Mucosa of gallbladder (tissue), 1 donor: ENCODE results near the gene SRRD. TPM values are rescaled to one million over a fixed set of nuclear protein-coding genes. Genes with fewer than 3 reads are reported as not detected.

Source experiments
- DNase-seq: peaks from one replicate; pipeline ENCODE4 v3.0.0-alpha.2; 2020; ENCODE audit warnings: low spot score
- total RNA-seq: library from RNA; stranded (reverse); gene quantifications from one replicate; pipeline ENCODE4 v1.2.1, GENCODE V29; 2021
- donor health status: DM: no; HTN: no; CAD: no.

SRRD gene
- total RNA-seq, 1 donor from 2014 or later = 18.4 TPM

DNA sequence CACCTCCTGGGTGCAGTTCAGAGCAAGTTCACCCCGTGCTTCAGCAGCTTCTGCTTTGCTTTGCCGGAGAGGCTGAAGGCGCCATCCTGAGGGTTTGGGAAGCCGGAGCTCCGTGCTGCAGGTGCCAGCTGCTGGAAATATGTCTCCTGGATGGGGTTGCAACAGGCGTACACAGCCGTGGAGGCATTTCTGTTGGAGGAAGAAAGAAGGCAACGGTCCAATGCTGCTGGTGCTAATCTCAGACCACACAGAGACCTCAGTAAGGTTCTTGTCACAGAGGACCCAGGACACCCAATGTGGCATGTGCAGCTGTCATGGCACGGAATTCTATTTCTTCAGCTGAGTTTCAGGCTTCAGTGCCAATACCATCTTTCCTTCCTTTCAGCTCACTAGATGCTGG is 30.5 kb upstream of the SRRD start:
- no peak for DNase-seq

DNA sequence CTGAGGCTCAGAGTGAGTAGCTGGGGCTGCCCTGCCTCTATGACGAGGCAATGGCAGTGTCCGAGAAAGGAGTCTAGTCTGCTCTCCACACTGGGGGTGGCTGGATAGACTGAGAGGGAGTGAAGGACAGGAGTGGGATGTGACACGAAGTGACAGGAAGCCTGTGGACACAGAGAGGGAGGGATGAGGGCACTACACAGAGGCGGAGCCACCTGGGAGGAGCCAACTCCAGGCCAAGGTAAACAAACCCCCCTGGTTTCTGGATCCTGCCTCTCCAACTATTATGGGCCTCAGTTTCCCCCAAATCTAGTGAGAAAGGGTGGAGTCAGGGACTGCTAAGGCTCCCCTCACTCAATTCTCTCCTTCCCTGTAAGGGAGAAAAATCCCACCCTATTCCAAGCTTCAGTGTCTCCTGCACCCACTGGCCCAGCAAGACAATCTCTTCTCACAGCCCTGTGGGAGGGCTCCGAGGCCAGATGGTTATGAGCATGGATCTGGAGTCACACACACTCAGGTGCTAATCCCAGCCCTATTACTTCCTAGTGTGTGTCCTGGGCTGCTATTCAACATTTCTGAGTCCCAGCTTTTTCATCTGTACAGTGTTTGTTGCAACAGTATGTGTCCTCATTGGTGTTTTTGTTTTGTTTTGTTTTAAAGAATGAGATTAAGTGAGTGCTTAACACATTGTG is 29.7 kb upstream of the SRRD start:
- DNase-seq = no peak

DNA sequence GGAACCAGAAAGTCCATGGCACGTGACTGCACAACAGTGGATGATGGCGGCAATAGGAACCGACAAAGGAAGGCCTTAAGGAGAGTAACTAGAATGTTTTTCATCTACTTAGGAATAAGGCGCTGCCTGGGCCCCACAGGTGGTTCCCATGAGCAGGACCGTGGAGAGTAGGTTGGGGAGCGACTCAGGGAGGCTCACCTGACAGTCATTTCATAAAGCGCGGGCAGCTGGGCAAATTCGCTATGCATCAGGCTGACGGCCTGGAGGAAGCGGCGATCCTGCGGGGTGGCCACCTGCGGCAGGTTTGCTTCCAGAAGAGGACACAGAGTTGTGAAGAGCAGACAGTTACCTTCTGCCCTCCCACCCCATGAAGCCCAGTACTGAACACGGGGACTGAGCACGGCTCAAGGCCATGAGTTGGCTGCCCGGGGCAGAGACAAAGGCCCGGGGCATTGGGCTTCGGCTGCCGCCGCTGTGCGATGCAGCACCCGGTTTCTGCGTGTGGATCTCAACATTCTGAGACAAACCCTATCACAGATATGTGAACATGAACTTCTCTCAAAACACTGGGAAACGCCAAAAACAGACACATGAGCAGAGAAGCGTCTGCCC is 25.9 kb upstream of the SRRD start:
- DNase-seq = no peak

DNA sequence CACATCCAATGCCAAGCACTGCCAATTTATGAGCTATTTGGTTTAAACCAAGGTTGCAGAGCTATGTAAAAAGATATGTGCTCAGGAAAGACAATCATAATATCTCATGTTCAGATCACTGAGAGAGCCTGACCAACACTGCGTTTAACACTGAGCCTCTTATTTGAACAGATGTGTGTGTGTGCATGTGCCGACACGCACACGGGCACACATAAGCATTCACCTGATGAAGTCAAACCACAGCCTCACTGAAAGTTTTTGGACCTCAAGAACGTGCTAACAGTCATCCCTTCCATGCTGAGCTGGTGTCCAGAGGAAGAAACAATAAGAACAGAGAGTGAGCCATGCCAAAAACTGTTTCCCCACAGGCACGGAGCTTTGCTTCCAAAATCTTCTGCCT is 23.5 kb upstream of the SRRD start:
- DNase-seq = no peak

DNA sequence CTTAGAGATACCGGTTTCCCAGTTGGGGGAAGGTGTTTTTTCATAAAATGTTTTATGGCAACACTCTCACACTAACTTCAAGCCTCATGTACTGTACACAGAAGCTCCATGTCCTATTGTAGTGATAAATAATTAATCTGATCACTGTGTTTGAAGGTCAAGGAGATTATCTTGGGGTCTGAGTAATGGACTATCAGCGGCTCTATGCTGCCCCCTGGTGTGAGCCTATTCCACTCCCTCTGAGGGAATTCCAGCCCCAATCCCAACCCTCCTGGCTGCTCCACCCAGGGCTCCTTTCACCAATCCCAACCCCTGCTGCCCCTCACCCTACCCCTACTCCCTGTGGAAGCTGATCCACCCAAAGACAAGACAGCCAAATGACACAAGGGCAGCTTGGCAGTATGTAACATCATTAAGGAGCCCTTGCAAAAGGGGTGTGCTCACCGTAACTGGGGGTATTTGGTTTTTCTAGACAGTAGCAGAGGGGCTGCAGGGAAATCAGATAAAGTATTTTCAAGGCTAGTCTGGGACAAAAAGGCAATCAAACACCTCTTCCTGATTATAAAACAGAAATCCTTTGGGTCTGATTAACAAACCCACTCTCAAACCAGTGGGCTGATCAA is 22.4 kb upstream of the SRRD start:
- peak; percentile 40 for DNase-seq

DNA sequence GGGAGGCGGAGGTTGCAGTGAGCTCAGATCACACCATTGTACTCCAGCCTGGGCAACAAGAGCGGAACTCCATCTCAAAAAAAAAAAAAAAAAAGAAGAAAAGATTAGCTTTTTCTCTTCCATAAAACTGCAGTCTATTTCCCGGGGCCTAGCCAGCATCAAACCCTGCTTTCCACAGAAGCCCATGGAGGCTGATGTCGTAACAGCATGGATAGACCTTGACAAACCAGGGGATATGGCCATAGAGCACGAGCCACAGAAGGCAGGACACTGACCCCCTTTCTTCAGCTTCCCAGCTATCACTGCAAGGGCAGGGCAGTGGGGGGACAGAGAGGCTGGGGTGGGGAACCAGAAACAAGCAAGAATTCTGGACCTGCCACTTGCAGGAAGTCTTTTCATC is 21.6 kb upstream of the SRRD start:
- no peak for DNase-seq

DNA sequence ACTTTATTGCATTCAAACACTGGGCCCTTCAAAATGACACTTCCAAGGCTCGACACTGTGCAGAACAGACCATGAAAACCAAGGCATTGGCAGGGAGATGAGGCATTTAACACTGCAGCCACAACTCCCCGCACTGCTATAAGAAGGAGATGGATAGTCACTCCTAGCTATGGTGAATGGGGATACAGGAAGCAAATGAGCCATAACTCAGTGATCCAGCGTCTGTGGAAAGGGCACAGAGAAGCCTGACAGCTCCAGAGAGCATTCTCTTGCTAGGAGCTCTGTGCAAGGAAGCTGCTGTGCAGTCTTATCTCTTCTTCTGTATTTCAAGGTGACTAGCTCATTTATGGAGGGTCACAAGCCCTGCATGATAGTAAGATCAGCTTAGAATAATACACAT is 21.0 kb upstream of the SRRD start:
- no peak for DNase-seq

DNA sequence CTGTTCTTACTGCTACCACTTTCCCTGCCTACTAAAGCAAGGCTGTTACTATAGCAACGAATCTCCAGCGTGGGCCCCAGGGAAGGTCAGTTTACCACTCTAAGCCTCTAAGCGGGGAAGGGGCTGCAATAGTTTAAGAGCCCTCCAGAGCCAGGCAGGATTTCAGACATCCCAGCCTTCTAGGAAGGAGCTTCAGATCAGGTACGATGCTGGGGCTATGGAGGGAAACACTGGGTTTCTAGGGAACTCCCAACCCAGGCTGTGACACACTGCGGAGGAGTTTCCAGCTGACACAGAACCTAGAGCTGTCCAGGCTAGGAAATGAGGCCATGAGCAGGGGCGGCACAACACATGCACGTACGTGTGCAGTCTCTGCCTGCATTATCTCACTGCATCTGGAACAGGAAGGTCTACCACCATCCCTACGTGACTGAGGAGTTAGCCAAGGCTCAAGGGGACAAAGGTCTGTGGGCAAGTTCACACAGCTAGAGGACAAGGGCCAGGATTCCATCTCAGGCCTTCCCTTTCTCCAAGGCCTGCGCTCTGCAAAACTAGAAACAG is 20.5 kb upstream of the SRRD start:
- DNase-seq = no peak

DNA sequence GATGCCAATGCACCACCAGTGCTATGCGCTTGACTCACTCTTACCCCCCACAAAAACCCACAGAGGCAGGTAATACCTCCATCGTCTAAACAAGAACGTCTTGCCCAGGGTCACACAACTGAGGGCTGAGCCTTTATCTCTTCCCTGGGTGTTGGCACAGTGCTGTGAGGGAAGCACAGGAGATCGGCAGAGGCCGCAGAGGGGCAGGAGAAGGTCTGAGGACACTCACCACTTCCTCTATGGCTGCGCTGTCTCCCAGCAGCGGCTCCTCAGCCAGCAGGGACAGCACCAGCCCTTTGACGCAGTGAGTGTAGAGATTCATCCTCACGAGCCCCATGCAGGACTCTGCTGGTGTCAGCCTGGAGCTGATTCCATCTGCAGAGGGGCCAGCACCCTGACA is 20.0 kb upstream of the SRRD start:
- DNase-seq = no peak

DNA sequence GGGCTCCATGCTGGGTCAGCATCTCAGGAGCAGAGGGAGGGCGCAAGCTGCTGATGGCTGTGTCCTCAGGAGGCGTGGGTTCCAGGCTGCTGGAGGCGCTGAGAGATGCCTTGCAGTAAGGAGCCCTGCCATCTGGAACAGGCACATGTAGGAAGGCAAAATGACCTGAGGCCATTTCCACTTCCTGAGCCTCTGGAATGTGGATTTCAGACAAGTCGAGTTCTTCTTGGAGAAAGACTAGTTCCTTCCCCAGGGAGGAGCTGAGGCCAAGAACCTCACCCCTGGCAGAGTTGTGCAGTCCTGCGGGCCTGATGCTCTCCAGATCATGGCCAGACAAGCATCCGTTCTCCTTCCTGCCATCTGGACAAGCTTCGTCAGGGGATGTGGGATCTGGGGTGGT is 19.4 kb upstream of the SRRD start:
- DNase-seq = no peak

DNA sequence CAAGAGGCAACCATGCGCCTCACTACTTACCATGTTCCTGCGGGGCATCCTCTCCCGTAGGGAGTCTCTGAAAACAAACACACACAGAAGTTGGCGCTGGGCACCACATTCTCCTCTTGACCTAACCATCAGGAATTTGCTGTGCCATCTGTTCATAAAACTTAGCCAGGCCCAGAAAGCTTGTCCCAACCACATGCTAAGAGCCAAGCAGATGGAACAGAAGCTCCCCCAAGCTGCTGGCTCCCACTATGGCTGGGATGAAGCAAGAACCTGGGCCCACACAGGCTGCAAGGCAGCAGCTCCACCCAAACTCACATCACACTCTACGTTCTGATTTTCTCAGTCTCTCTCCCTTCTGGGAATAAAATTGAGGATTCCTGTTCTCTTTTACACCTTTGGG is 17.5 kb upstream of the SRRD start:
- no peak for DNase-seq

DNA sequence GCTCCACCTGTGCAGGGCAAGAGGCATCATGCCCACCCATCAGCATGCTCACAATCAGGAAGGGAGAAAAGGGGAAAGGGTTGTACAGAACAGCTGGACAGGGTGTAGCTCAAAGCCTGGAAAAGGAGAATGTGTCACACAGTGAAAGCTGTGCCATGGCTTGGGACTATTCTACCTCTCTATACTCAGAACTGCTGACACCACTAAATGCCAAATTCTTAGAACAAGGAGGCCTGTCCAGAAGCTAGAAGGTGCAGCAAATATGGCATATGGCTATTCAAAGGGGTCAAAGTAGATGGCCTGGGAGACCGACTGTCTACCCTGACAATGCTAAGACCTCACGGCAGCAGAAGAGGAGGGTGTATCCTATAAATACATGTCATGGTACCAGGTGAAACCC is 12.9 kb upstream of the SRRD start:
- no peak for DNase-seq

DNA sequence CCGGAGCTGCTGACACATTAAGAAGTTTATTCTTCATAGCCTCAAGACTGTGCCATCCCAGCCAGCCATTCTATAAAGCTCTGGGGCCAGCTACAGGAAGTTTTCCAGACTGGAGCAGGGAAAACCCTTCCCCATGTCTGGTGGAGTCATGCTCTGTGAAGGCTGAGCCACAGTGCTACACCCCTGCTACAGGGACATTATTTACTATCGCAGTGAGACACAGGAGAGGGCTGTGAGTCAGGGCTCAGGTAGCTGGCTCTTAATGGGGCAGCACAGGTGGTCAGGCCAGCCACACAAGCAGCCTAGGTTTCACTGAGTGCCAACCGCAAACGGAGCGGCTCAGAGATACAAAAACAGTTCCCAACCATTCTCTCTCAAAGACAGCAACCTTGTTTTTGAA is 12.2 kb upstream of the SRRD start:
- no peak for DNase-seq

DNA sequence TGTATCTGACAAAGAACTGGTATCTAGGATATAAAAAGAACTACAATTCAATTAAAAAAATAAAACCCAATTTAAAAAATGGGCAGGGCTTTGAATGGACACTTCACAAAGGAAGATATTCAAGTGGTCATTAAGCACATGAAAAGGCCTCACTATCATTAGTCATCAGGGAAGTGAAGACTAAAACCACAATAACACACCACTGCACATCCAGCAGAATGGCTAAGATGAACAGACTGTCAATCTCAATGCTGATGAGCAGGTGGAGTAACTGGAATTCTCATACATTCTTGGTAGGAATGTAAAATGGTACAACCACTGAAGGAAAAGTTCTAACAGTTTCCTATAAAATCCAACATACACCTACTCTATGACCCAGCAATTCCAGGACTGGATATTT is 9.0 kb upstream of the SRRD start:
- DNase-seq = no peak

DNA sequence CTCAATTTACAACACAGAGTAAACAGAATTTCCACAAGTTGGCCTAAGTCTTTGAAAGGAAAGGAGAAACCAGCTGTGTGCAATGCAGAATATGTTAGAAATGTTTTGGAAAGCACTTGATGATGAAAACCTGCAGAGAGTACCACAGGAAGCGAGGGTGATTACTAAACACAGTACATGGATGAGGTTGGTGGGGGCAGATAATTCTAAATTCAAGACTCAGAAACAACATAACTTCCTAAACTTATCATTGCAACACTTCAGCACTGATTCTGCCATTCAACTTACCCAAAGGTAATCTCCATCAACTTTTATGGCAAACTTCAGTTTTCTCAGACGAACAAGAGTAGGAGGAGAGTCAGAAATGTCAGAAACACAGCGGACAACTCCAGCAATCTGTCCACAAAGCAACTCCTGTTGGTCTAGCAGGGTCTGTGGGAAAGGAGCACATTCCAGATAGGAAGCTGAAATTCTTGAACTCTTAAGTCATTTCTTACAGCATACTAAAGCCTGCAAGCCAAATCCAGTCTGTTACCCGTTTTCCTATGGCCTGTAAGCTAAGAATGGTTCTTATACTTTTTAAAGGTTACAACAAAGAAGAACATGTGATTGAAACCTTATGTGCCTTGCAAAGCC is 6.9 kb upstream of the SRRD start:
- DNase-seq = no peak

DNA sequence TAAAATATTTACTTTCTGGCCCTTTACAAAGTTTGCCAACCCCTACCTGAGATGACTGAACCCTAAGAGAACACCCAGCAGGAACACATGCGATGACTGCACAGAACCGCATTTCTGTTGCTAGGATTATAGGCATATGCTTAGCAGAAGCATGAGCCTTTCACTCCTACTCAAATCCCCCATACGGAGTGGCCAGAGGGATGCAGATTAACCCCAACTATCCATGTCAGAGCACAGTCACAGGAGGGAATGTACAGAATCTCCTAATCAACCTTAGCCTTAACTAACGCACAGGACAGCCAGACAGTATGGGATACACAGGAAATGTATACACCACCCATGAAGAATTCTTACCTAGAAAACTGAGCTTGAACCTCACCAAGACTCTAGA is 6.3 kb upstream of the SRRD start:
- no peak for DNase-seq

DNA sequence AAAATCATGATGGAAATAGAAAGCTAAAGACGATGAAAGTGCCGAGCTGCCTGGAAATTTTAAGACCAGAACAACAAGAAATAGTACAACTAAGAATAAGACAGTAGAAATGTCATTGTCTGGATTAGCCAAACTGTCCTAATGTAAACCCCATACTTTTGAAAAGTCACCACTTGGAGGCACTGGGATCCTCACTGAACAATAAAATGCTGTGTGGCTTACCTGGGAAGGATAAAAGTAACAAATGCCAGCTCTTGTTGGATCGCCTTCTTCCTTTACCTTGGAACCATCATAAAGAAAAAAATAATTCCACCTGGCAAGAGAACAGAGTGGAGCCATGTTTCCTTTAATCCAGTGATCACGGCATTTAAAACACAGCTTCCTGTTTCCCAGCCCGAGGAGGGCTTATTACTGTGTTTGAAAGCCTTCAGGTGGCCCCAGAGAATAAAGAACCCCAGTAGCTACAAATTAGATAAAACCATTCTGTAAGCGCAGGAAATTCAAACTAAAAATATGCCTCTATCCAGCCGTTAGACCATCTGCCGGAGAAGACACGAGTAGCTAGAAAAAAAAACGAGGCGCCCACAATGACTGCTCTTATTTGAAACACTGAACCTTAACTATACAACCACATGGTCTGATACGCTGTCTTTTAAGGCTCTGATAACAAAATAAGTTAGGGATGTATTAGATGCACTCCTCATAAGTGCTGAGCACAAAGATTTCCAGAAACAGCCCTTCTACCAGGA is 4.5 kb upstream of the SRRD start:
- no peak for DNase-seq

DNA sequence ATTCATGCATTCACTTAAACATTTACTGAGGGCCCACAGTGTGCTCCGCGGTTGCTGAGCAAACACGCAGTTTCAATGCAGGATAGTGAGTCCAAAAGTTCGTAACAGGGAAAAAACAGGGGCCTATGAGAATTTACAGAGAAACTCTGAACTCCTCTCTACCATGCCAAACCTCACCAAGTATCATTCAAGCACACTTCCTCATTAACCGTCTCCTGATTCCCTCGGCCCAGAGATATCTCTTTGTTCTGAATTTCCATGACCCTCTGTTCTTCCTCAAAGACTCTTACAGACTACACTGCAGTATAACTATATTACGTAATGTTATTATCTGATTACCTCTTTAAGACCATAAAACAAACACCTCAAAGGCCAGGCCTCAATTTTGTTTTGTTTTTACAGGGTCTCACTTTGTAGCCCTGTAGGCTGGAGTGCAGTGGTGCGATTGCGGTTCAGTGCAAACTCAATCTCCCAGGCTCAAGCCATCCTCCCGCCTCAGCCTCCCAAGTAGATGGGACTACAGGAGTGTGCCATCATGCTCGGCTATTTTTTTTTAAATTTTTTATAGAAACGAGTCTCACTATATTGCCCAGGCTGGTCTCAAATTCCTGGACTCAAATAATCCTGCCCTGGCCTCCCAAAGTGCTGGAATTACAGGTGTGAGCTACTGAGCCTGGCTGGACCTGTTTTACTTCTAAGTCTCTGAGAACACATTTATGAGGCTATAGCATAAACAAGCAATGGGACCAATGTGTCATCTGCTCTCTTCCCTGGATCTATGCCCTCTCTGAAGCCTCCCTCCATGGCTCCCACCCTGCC is 3.7 kb upstream of the SRRD start:
- DNase-seq = no peak

DNA sequence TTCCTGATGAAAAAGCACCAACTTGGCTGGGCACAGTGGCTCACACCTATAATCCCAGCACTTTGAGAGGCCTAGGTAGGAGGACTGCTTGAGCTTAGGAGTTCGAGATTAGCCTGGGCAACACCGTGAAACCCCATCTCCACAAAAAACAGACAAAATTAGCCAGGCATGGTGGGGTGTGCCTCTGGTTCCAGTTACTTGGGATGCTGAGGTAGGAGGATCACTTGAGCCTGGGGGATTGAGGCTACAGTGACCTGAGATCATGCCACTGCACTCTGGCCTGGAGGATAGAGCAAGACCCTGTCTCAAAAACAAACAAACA is 3.1 kb upstream of the SRRD start:
- DNase-seq = no peak

DNA sequence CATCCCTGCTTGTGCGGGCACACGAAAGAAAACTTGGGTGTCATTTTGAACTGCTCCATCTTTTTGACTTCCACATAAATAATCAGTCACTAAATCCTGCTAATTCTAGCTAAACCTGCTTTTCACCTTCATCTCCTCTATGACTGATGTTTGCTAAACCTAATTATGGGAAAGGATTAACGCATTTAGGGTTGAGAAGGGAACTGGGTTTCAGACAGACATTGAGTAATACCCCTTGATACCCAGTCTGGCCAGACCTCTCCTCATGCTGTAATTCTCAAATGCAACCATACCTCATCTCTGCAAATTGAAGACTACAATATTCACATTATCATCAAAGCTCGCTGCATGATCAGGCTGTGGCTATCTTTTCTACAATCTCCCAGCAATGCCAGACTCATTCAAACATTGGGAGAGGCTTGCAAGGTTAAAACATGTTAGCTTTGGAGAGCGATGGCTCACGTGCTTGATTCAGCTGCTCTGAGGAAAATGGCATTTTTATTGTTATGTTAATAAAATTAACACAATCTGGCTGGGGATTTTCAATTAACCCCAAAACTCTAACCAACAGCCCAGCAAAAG is 2.5 kb upstream of the SRRD start:
- no peak for DNase-seq

DNA sequence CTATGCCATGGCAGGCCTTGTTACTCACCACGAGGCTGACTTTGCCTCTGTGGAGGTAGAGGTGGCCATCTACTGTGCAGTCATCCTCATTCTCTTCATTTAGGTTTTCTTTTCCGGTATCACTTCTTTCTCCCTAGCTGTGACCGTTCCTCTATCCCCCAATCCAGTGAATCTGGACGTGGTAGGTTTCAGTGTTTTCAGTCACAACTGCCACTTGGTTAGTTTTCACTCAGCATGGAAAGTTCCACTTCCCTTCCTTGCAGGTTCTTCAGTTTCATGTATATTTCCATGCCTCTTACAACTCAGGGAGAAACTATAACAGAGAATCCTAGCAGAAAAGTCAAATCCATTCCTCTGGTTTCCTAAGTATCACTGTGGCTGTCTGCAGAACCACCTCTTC is 2.0 kb upstream of the SRRD start:
- DNase-seq = no peak
